ENCODE data around the gene HS3ST2. TPM values are rescaled to one million over a fixed set of nuclear protein-coding genes. Genes with fewer than 3 reads are reported as not detected.

Gene HS3ST2
- total RNA-seq, 1 experiment from 2014 or later = not detected

- DNase-seq = no peak
- H3K4me3 ChIP-seq (ENCODE audit: low read depth, low read length) = no peak overlapping the region
- H3K27me3 Mint-ChIP-seq (ENCODE audit: insufficient read depth, unreplicated experiment) = peaks cover 9% of the 10 kb centered on the region
- H3K4me1 Mint-ChIP-seq (ENCODE audit: low read depth, unreplicated experiment) = no peaks in the 10 kb centered on the region
- H3K36me3 Mint-ChIP-seq (ENCODE audit: insufficient read depth, unreplicated experiment) = no peaks in the 10 kb centered on the region
- H3K4me1 ChIP-seq = no peaks in the 10 kb centered on the region
- no peak overlapping the region for H3K4me3 Mint-ChIP-seq (ENCODE audit: unreplicated experiment)
- no TSS peak for BruUV-seq (replicated peaks)
- no peaks in the 10 kb centered on the region for H3K9me3 ChIP-seq
- no peak overlapping the region for H3K27ac Mint-ChIP-seq (ENCODE audit: unreplicated experiment)
- no peaks in the 10 kb centered on the region for H3K27me3 ChIP-seq (replicated peaks; ENCODE audit: control insufficient read depth, insufficient read depth, low read length)
- intact Hi-C loops (cut with micrococcal nuclease; ENCODE audit: unreplicated experiment) = no loop called here
- CTCF ChIA-PET = no interaction called here
- no peak for TF ChIP-seq CTCF (IDR thresholded peaks at IDR 0.05; ENCODE audit: insufficient read depth in 1 of 2, low read depth in 1 of 2, low read length in 1 of 2, severe bottlenecking in 1 of 2, unreplicated experiment in 1 of 2)
- POLR2A ChIA-PET = no interaction called here
- H3K9me3 Mint-ChIP-seq (ENCODE audit: unreplicated experiment) = no peaks in the 10 kb centered on the region
- no peaks in the 10 kb centered on the region for H3K36me3 ChIP-seq (ENCODE audit: control insufficient read depth, insufficient read depth, low read length)
These were observed 98.7 kb downstream of the HS3ST2 start for GRCh38 chr16:22912654-22913053.

- Mint-ChIP-seq H3K4me3 (ENCODE audit: unreplicated experiment) (no peak overlapping the region), H3K4me1 (ENCODE audit: low read depth, unreplicated experiment) (no peaks in the 10 kb centered on the region), H3K27ac (ENCODE audit: unreplicated experiment) (no peak overlapping the region), H3K27me3 (ENCODE audit: insufficient read depth, unreplicated experiment) (peaks cover 3% of the 10 kb centered on the region), H3K36me3 (ENCODE audit: insufficient read depth, unreplicated experiment) (no peaks in the 10 kb centered on the region), H3K9me3 (ENCODE audit: unreplicated experiment) (no peaks in the 10 kb centered on the region)
- H3K27me3 ChIP-seq (replicated peaks; ENCODE audit: control insufficient read depth, insufficient read depth, low read length) = no peaks in the 10 kb centered on the region
- no peak for DNase-seq
- BruUV-seq (replicated peaks) = no TSS peak
- no peaks in the 10 kb centered on the region for H3K4me1 ChIP-seq
- intact Hi-C loops (cut with micrococcal nuclease; ENCODE audit: unreplicated experiment) = no loop called here
- H3K4me3 ChIP-seq (ENCODE audit: low read depth, low read length) = no peak overlapping the region
- ChIA-PET POLR2A (no interaction called here), CTCF (no interaction called here)
- no peaks in the 10 kb centered on the region for H3K9me3 ChIP-seq
- no peak for TF ChIP-seq CTCF (IDR thresholded peaks at IDR 0.05; ENCODE audit: insufficient read depth in 1 of 2, low read depth in 1 of 2, low read length in 1 of 2, severe bottlenecking in 1 of 2, unreplicated experiment in 1 of 2)
- no peaks in the 10 kb centered on the region for H3K36me3 ChIP-seq (ENCODE audit: control insufficient read depth, insufficient read depth, low read length)
These were observed 101.0 kb downstream of the HS3ST2 start for GRCh38 chr16:22915003-22915402.

- Mint-ChIP-seq H3K4me3 (ENCODE audit: unreplicated experiment) (no peak overlapping the region), H3K4me1 (ENCODE audit: low read depth, unreplicated experiment) (no peaks in the 10 kb centered on the region), H3K36me3 (ENCODE audit: insufficient read depth, unreplicated experiment) (no peaks in the 10 kb centered on the region), H3K27ac (ENCODE audit: unreplicated experiment) (no peak overlapping the region), H3K9me3 (ENCODE audit: unreplicated experiment) (no peaks in the 10 kb centered on the region), H3K27me3 (ENCODE audit: insufficient read depth, unreplicated experiment) (no peaks in the 10 kb centered on the region)
- BruUV-seq (replicated peaks) = no TSS peak
- H3K9me3 ChIP-seq = no peaks in the 10 kb centered on the region
- TF ChIP-seq CTCF (IDR thresholded peaks at IDR 0.05; ENCODE audit: insufficient read depth in 1 of 2, low read depth in 1 of 2, low read length in 1 of 2, severe bottlenecking in 1 of 2, unreplicated experiment in 1 of 2) = no peak
- no peaks in the 10 kb centered on the region for H3K36me3 ChIP-seq (ENCODE audit: control insufficient read depth, insufficient read depth, low read length)
- intact Hi-C loops (cut with micrococcal nuclease; ENCODE audit: unreplicated experiment) = no loop called here
- POLR2A ChIA-PET = no interaction called here
- CTCF ChIA-PET = no interaction called here
- no peaks in the 10 kb centered on the region for H3K27me3 ChIP-seq (replicated peaks; ENCODE audit: control insufficient read depth, insufficient read depth, low read length)
- H3K4me1 ChIP-seq = no peaks in the 10 kb centered on the region
- H3K4me3 ChIP-seq (ENCODE audit: low read depth, low read length) = no peak overlapping the region
- DNase-seq = no peak
These were observed 109.5 kb downstream of the HS3ST2 start for GRCh38 chr16:22923491-22923890.

Data from Caco-2 (cell line).